ENCODE data around the gene PPP6R2. TPM values are rescaled to one million over a fixed set of nuclear protein-coding genes. Genes with fewer than 3 reads are reported as not detected.
"Not testable (repeated sequence)": the region's sequence is repeated elsewhere in the genome, so short reads cannot be mapped to it uniquely, and the experiment has no call there.

PPP6R2 gene
- total RNA-seq, 3 donors from 2014 or later: 41.4 to 52.6 (median 43.3) TPM

DNA sequence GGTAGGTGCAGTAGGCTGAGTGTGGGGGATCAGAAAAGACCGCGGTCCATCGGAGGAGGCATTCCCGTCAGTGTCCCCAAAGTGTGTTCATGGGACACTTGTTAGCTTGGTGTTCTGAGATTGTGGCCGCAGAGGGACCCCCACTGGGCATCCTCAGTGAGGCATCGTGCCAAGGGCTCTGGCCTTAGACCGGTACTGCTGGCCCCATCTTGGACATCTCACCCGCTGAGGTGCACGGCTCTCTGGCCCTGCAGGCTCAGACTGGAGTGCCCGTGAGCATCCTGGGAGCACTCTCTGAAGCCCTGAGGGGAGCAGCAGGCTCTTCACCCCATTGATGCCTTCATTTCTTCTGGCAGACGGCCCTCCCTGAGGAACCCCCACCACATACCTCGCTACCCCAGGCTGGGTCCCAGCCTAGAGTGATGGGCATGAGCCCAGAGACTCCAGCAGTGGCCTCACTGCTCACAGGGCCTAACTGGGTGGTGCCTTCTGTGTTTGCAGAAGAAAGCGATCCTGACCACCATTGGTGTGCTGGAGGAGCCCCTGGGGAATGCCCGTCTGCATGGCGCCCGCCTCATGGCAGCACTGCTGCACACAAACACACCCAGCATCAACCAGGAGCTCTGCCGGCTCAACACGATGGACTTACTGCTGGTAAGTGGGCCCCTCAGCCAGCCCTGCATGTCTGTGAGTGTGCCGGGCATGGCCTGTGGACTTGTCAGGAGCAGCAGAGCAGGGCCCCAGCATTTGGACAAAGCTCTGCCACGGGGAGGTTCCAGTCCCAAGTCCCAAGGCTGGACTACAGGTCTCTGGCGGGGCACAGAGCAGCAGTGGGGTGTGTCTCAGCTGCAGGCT, 80.1 kb downstream of the PPP6R2 start:
- Mint-ChIP-seq H3K36me3 (ENCODE audit: insufficient read depth) (peaks cover 35% of the 10 kb centered on the region), H3K4me3 (no peak overlapping the region), H3K4me1 (ENCODE audit: low read depth) (peaks cover 1% of the 10 kb centered on the region), H3K9me3 (no peaks in the 10 kb centered on the region), H3K27me3 (ENCODE audit: low read depth) (no peaks in the 10 kb centered on the region)
- ATAC-seq (no peak), DNase-seq (no peak)

DNA sequence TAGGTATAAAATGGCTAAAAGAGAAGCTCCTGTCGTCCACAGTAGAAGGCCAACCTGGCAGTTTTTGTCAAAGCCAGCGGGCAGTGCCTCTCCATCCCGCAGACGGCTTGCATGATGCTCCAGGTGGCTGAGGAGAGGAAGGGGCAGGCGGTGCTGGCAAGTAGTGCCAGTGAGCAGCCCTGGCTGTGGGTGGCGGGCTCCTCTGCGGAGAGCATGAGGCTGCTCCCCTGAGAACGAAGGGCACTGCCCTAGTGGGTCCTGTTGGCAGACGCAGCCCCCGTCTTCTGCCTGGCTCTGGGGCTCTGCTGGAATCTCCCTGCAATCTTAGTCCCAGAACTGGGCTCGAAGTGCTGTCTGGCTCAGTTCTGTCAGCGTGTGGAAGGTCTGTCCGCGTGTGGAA, 80.8 kb downstream of the PPP6R2 start:
- Mint-ChIP-seq H3K9me3 (no peaks in the 10 kb centered on the region), H3K36me3 (ENCODE audit: insufficient read depth) (peaks cover 35% of the 10 kb centered on the region), H3K4me1 (ENCODE audit: low read depth) (peaks cover 1% of the 10 kb centered on the region), H3K4me3 (no peak overlapping the region), H3K27me3 (ENCODE audit: low read depth) (no peaks in the 10 kb centered on the region)
- DNase-seq (no peak), ATAC-seq (no peak)

DNA sequence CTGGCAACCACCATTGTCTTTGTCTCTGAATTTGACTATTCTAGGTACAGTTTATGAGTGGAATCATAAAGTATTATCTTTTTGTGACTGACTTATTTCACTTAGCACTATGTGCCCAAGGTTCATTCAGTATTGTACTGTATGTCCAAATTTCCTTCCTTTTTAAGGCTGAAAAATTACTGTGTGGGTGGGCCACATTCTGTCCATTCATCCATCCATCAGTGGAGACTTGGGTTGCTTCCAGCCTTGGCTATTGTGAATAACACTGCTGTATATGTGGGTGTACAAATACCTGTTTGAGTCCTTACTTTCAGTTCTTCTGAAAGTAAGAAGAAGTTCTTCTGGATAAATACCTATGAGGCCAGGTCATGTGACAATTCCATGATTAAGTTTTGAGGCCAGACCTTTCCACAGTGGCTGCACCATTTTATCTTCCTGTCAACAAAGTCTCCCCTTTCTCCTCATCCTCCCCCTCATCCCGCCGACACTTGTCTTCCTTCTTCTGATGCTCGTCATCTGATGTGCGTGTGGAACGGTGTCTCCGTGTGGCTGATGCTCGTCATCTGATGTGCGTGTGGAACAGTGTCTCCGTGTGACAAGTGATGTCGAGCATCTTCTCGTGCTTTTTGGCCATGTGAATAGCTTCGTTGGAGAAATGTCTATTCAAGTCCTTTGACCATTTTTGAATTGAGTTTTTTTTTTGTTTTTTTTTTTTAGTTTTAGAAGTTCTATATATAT, 82.2 kb downstream of the PPP6R2 start:
- DNase-seq (no peak), ATAC-seq (no peak)
- peaks cover 28% of the 10 kb centered on the region for H3K36me3 Mint-ChIP-seq (ENCODE audit: insufficient read depth)
- H3K9me3 Mint-ChIP-seq: no peaks in the 10 kb centered on the region
- H3K4me1 Mint-ChIP-seq (ENCODE audit: low read depth): peaks cover 1% of the 10 kb centered on the region
- H3K4me3 Mint-ChIP-seq: no peak overlapping the region
- no peaks in the 10 kb centered on the region for H3K27me3 Mint-ChIP-seq (ENCODE audit: low read depth)

DNA sequence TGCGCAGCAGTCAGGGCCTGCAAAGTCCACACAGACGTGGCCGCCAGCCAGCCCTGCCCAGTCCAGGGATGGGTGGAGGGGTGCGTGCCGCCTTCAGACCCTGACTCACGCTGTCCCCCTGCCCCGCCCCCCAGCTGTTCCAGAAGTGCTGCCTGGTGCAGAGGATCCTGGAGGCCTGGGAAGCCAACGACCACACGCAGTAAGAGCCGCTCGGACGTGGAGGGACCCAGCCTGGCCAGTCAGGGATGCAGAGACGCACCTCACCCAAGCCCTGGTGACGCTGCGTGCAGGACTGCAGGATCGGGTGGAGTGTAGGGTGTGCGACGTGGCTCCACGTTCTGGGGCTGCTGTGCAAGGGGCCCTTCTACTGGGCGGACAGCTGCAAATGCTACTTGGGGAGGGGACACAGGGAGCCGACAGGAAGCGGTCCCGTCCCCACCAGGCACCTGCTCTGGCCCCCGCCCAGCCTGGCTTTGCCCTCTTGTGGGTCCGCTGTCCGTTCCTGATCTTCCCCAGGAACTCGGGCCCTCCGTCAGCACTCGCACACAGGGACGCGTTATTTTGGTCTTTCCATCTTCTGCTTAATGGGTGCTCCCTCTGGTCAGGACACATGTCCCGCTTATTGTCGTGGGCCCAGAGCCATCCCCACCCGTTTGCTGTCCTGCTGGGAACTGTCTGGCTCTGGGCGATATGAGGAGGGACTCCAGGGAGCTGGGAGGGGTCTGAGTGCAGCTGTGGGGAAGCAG, 89.2 kb downstream of the PPP6R2 start:
- H3K36me3 Mint-ChIP-seq (ENCODE audit: insufficient read depth): peaks cover 19% of the 10 kb centered on the region
- H3K9me3 Mint-ChIP-seq: no peaks in the 10 kb centered on the region
- H3K4me1 Mint-ChIP-seq (ENCODE audit: low read depth): no peaks in the 10 kb centered on the region
- DNase-seq (no peak), ATAC-seq (no peak)
- no peaks in the 10 kb centered on the region for H3K27me3 Mint-ChIP-seq (ENCODE audit: low read depth)
- no peak overlapping the region for H3K4me3 Mint-ChIP-seq

DNA sequence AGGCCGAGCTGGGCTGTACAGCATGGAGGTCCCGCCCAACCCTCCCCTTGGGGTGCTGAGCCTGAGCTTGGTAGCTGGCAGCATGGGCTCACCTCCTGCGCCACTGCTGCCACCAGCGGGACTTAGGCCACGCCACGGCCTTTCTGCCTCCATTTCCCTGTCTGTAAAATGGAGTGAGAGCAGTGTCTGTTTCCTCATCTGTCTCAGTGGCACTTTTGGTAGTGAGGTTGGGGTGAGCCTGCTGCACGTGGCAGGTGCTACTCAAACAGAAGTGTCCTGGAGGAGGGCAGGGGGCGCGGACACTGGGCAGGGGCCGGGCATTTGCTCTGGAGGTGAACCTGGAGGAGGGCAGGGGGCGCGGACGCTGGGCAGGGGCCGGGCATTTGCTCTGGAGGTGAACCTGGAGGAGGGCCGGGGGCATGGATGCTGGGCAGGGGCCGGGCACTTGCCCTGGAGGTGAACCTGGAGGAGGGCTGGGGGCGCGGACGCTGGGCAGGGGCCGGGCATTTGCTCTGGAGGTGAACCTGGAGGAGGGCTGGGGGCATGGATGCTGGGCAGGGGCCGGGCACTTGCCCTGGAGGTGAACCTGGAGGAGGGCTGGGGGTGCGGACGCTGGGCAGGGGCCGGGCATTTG, 89.9 kb downstream of the PPP6R2 start:
- not testable (repeated sequence) for H3K9me3 Mint-ChIP-seq; H3K27me3 Mint-ChIP-seq (ENCODE audit: low read depth); H3K4me3 Mint-ChIP-seq; H3K4me1 Mint-ChIP-seq (ENCODE audit: low read depth); DNase-seq; ATAC-seq
- H3K36me3 Mint-ChIP-seq (ENCODE audit: insufficient read depth): peaks cover 19% of the 10 kb centered on the region

DNA sequence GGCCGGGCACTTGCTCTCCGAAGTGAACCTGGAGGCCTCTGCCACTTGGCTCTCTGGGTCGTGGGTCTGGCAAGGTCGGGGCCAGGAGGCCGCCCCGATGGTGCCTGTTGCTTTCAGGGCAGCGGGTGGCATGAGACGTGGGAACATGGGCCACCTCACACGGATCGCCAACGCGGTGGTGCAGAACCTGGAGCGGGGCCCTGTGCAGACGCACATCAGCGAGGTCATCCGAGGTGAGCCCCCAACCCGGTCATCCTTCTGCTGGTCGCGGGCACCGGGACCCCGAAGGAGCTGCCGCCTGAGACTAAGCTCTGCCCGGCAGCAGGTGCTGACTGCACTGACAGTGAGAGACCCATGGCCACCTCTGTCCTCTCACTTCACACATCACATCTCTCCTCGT, 91.7 kb downstream of the PPP6R2 start:
- Mint-ChIP-seq H3K9me3 (no peaks in the 10 kb centered on the region), H3K27me3 (ENCODE audit: low read depth) (no peaks in the 10 kb centered on the region), H3K4me1 (ENCODE audit: low read depth) (no peaks in the 10 kb centered on the region), H3K4me3 (no peak overlapping the region), H3K36me3 (ENCODE audit: insufficient read depth) (peaks cover 12% of the 10 kb centered on the region)
- ATAC-seq (no peak), DNase-seq (no peak)

DNA sequence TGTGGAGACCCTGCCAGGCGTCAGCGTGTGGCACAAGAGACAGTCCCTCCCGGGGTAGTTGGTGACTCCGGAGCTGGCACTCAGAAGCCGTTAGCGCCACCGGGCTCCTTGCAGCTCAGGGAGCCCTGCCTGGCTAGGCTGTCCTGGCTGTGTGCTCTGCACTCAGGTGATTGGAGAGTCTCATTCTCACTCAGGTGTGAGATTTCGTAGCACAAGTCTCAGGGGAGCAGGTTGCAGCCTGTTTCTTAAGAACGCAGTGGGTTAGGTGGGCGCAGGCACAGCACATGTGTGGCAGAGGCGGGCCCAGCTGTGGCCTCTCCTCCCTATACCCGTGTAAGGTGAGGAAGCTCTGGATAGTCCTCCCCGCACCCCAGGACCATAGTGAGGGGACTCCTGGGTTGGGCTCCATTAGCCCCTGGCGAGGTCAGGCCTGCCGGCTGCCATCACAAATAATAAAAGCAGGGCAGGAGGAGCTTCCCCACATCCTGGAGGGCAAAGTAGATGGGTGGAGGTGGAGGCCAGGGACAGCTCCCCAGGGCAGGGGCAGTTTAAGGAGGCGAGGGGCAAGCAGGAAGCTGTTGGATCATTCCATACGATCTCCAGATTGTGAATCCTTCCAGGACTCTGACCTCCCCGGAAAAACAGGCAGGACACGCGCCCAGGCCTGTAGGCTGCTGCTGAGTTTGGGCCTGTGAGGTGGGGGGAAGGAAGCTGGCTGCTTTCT, 92.3 kb downstream of the PPP6R2 start:
- Mint-ChIP-seq H3K9me3 (no peaks in the 10 kb centered on the region), H3K27me3 (ENCODE audit: low read depth) (no peaks in the 10 kb centered on the region), H3K36me3 (ENCODE audit: insufficient read depth) (peaks cover 12% of the 10 kb centered on the region), H3K4me3 (no peak overlapping the region), H3K4me1 (ENCODE audit: low read depth) (no peaks in the 10 kb centered on the region)
- ATAC-seq (no peak), DNase-seq (no peak)

DNA sequence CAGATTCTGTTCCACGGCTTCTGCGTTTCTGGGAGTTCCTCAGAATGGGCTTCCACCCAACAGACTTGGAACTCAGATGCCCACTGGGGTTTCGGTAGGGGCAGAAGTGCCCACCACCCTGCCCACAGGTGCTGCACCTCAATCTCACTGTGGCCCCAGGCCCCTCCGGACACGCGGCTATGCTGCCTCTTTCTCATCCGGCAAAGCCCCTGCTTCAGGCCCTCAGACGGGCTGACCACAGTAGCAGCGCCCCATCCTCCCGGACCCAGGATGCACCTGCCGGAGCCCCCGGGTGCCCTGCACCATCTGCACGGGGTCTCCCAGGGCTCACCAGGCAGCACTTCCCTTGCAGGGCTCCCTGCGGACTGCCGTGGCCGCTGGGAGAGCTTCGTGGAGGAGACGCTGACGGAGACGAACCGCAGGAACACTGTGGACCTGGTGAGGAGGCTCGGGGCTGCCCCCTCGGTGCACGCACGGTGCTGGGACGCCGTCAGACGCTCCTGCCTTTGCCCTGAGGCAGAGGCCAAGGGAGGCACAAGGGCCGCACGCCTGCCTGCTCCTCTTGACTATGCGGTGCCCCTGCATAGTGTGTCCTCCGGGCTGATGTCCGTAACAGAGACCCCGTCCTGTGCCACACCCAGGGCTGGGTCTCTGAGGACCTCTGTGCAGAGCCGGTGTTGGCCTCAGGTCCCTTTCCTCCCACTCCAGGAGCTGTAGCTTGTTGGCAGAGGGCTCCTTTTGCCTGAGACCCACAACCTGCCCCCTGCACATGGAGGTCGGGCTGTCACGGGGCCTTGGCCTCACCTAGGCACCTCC, 93.1 kb downstream of the PPP6R2 start:
- Mint-ChIP-seq H3K9me3 (no peaks in the 10 kb centered on the region), H3K4me1 (ENCODE audit: low read depth) (no peaks in the 10 kb centered on the region), H3K27me3 (ENCODE audit: low read depth) (no peaks in the 10 kb centered on the region), H3K36me3 (ENCODE audit: insufficient read depth) (peaks cover 12% of the 10 kb centered on the region), H3K4me3 (no peak overlapping the region)
- ATAC-seq (no peak), DNase-seq (no peak)

DNA sequence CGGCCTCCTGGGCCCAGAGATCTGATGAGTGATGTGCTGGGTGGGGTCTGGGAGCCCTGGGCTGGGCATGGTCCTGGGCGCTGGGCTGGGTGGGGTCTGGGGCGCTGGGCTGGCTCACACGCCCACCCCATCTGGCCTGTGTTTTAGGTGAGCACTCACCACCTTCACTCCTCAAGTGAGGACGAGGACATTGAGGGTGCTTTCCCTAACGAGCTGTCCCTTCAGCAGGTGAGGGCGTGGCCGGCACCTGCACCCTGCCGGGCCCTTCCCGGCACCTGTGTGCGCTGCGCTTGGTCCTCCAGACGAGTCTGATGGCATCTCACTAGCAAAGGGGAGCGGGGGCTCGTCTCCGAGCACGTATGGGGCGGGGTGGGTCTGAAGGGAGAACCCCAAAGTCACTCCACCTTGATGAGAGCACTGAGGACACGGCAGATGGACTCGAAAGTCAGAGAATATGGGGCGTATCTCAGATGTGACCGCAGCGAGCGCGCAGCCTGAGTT, 93.8 kb downstream of the PPP6R2 start:
- Mint-ChIP-seq H3K9me3 (no peaks in the 10 kb centered on the region), H3K27me3 (ENCODE audit: low read depth) (no peaks in the 10 kb centered on the region), H3K4me1 (ENCODE audit: low read depth) (no peaks in the 10 kb centered on the region), H3K4me3 (no peak overlapping the region), H3K36me3 (ENCODE audit: insufficient read depth) (peaks cover 7% of the 10 kb centered on the region)
- ATAC-seq: no peak
- no peak for DNase-seq

DNA sequence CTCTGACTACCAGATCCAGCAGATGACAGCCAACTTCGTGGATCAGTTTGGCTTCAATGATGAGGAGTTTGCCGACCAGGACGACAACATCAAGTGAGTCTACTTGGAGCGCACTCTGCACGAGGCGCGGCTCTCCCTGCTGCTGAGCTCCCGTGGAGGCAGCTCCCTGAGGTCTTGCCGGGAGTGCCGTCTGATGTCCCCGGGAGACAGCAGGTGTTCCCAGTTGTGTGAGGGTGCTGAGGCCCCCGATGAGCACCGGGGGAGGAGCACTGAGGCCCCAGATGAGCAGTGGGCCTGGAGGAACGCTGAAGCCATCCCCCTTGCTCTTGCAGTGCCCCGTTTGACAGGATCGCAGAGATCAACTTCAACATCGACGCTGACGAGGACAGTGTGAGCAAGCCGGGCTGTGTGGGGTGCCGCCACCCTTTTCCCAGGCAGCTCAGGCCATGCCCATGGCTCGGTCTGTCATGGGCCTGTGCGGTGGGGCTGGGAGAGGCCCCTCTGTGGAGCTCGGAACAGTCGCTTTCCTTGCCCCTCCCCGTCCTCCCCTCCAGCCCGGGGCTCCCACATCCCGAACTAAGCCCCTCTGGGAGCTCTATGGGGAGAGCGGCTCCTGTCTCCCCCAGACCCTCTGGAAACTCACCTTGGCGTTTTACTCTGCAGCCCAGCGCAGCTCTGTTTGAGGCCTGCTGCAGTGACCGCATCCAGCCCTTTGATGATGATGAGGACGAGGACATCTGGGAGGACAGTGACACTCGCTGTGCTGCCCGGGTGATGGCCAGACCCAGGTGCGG, 94.6 kb downstream of the PPP6R2 start:
- DNase-seq: no peak
- Mint-ChIP-seq H3K4me1 (ENCODE audit: low read depth) (no peaks in the 10 kb centered on the region), H3K9me3 (no peaks in the 10 kb centered on the region), H3K4me3 (no peak overlapping the region), H3K36me3 (ENCODE audit: insufficient read depth) (peaks cover 7% of the 10 kb centered on the region), H3K27me3 (ENCODE audit: low read depth) (no peaks in the 10 kb centered on the region)
- no peak for ATAC-seq

DNA sequence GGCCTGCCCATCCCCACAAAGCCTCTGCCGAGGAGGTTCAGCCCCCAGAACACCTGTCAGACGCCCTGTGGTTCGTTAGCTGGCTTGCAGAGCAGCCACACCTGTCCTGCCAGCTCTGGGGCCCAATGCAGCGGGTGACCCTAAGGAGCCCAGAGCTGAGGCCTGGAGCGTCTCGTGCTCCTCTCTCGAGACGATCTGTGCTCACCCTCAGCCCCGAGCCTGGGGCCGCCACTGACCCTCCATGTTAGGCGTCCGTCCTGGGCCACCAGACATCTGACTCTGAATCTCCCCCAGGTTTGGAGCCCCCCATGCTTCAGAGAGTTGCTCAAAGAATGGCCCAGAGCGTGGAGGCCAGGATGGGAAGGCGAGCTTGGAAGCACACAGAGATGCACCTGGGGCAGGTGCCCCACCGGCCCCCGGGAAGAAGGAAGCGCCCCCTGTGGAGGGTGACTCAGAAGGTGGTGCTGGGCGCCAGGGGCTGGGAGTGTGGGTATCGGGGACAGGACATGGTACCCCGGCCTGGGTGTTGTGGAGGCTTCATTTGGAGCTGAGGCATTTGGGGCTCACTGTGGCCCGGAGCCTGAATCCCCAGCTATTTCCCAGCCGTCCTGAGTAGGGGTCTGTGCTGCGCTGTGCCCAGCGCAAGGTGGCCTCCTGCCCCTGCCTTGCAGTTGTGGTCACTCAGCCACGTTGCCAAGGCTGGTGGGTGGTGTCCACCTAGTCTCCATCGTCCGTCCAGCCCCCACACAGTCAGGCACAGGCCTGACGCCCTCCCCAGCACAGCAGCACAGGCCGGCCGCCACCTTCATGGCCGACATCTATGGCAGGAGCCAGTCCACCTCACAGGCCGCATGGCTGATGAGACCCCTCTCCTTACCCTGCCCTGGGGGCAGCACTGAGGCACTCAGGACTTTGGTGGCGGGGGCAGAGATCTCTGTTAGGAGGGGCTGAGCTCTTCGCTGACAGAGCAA, 95.5 kb downstream of the PPP6R2 start:
- peaks cover 4% of the 10 kb centered on the region for H3K4me1 Mint-ChIP-seq (ENCODE audit: low read depth)
- H3K9me3 Mint-ChIP-seq: no peaks in the 10 kb centered on the region
- ATAC-seq (no peak), DNase-seq (no peak)
- no peak overlapping the region for H3K4me3 Mint-ChIP-seq
- H3K36me3 Mint-ChIP-seq (ENCODE audit: insufficient read depth): peaks cover 10% of the 10 kb centered on the region
- no peaks in the 10 kb centered on the region for H3K27me3 Mint-ChIP-seq (ENCODE audit: low read depth)

Measured in activated T-cell treated with anti-CD3 and anti-CD28 coated beads, Interleukin-2, amount 50 U/mL, for 4 hours (primary cell).